SK-N-SH (cell line): ENCODE measurements around the gene RNF144B. TPM values are rescaled to one million over a fixed set of nuclear protein-coding genes. Genes with fewer than 3 reads are reported as not detected.

Source experiments
- CTCF ChIA-PET: fragments of 300-600, 350-600 bp; formaldehyde crosslinking; extraction: SDS; loops from one replicate; lab custom pipeline; 2021; lab: Yijun Ruan, JAX
- POLR2A ChIA-PET: fragments of 350-600 bp; sonication (Branson Sonifier 250); formaldehyde crosslinking; extraction: SDS; loops from one replicate; lab custom pipeline; 2020; ENCODE audit warnings: antibody characterized with exemption, inconsistent platforms; lab: Yijun Ruan, JAX
- DNase-seq: peaks from one replicate; pipeline ENCODE4 v3.0.0; 2012
- H2AFZ ChIP-seq: fragments of 200-600 bp; sonication (generic); 2 replicates; pipeline ENCODE4 v1.8.1; 2016; ENCODE audit warnings: antibody characterized with exemption, mild to moderate bottlenecking, low read depth
- H3F3A ChIP-seq: fragments of 200-600 bp; sonication (generic); replicated peaks from 2 replicates; pipeline ENCODE3; 2016; ENCODE audit warnings: antibody characterized with exemption, mild to moderate bottlenecking; ENCODE audit not compliant: insufficient read depth
- H3K27ac ChIP-seq, 2 experiments: fragments of 200-500 bp in 1 of 2; fragments of 200-600 bp in 1 of 2; sonication (Bioruptor generic) in 1 of 2; sonication (generic), shearing (Covaris generic) in 1 of 2; 2 replicates each; pipeline versions ENCODE4 v1.5.1 to v1.6.1; 2014 to 2016; ENCODE audit warnings: low read depth in 2 of 2, inconsistent platforms in 1 of 2, low read length in 1 of 2, mild to moderate bottlenecking in 1 of 2, mixed read lengths in 1 of 2
- H3K27me3 ChIP-seq: fragments of 200-600 bp; sonication (generic), shearing (Covaris generic); 2 replicates; pipeline ENCODE4 v1.6.1; 2016; ENCODE audit warnings: mixed run types; ENCODE audit not compliant: insufficient read depth
- H3K36me3 ChIP-seq, 2 experiments: fragments of 200-500 bp in 1 of 2; fragments of 200-600 bp in 1 of 2; sonication (Bioruptor generic) in 1 of 2; sonication (generic) in 1 of 2; replicated peaks in 1 of 2; 2 replicates each; pipeline versions ENCODE3 to v1.5.1; 2014 to 2016; ENCODE audit warnings: low read length in 1 of 2, mild to moderate bottlenecking in 1 of 2; ENCODE audit not compliant: insufficient read depth in 2 of 2, control insufficient read depth in 1 of 2
- H3K4me1 ChIP-seq, 2 experiments: fragments of 200-500 bp in 1 of 2; fragments of 200-600 bp in 1 of 2; sonication (Bioruptor generic) in 1 of 2; sonication (generic), shearing (Covaris generic) in 1 of 2; 2 replicates each; pipeline versions ENCODE4 v1.5.1 to v1.6.1; 2014 to 2016; ENCODE audit warnings: low read depth in 1 of 2, low read length in 1 of 2, mixed run types in 1 of 2; ENCODE audit not compliant: insufficient read depth in 2 of 2, control insufficient read depth in 1 of 2
- H3K4me2 ChIP-seq: fragments of 200-600 bp; sonication (generic), shearing (Covaris generic); 2 replicates; pipeline ENCODE4 v1.6.1; 2017; ENCODE audit warnings: mixed run types
- H3K4me3 ChIP-seq, 2 experiments: fragments of 200-500 bp in 1 of 2; fragments of 200-600 bp in 1 of 2; sonication (Bioruptor generic) in 1 of 2; sonication (generic), shearing (Covaris generic) in 1 of 2; 2 replicates each; pipeline versions ENCODE4 v1.5.1 to v1.8.1; 2014 to 2016; ENCODE audit warnings: low read depth in 2 of 2, inconsistent platforms in 1 of 2, low read length in 1 of 2, mild to moderate bottlenecking in 1 of 2, mixed read lengths in 1 of 2, moderate library complexity in 1 of 2
- H3K79me2 ChIP-seq: fragments of 200-600 bp; sonication (generic); 2 replicates; pipeline ENCODE4 v1.8.1; 2017; ENCODE audit warnings: mild to moderate bottlenecking; ENCODE audit not compliant: insufficient read depth
- H3K9ac ChIP-seq: fragments of 200-600 bp; sonication (generic); 2 replicates; pipeline ENCODE4 v1.6.1; 2017; ENCODE audit warnings: mixed run types
- H3K9me2 ChIP-seq: fragments of 200-600 bp; sonication (generic); 2 replicates; pipeline ENCODE4 v1.6.1; 2017; ENCODE audit warnings: mixed run types
- H3K9me3 ChIP-seq: fragments of 200-600 bp; sonication (generic); 2 replicates; pipeline ENCODE4 v1.6.1; 2017; ENCODE audit warnings: mixed run types, mild to moderate bottlenecking, moderate library complexity
- H4K20me1 ChIP-seq: fragments of 200-600 bp; sonication (generic); 2 replicates; pipeline ENCODE4 v1.6.1; 2017; ENCODE audit warnings: mild to moderate bottlenecking, mixed run types; ENCODE audit not compliant: insufficient read depth
- FOXJ3 ChIP-seq: sonication (generic); formaldehyde crosslinking; IDR thresholded peaks from 2 replicates; pipeline ENCODE4 v1.5.1; 2020; ENCODE audit warnings: mild to moderate bottlenecking, missing genetic modification reagents
- FOXM1 ChIP-seq: IDR thresholded peaks from 2 replicates; pipeline ENCODE4 v1.4.0; 2012; ENCODE audit warnings: low read depth, mild to moderate bottlenecking
- GABPA ChIP-seq: IDR thresholded peaks from 2 replicates; pipeline ENCODE4 v1.4.0; 2012; ENCODE audit warnings: low read depth, mild to moderate bottlenecking
- IRF3 ChIP-seq: fragments of 150-350 bp; IDR thresholded peaks from 2 replicates; pipeline ENCODE4 v1.6.1; 2016; ENCODE audit warnings: mild to moderate bottlenecking, low read depth, low read length
- MAX ChIP-seq: IDR thresholded peaks from 2 replicates; pipeline ENCODE4 v1.4.0; 2012; ENCODE audit warnings: low read depth
- MXI1 ChIP-seq: IDR thresholded peaks from 2 replicates; pipeline ENCODE4 v1.6.1; 2012; ENCODE audit warnings: mild to moderate bottlenecking, low read depth, low read length, improper control_type of control experiment
- NFIC ChIP-seq: IDR thresholded peaks from 2 replicates; pipeline ENCODE4 v1.4.0; 2012; ENCODE audit warnings: borderline replicate concordance
- POLR2AphosphoS5 ChIP-seq: IDR thresholded peaks from 2 replicates; pipeline ENCODE4 v1.6.1; 2012; ENCODE audit warnings: low read depth, low read length
- REST ChIP-seq: IDR thresholded peaks from 2 replicates; pipeline ENCODE4 v1.6.1; 2012; ENCODE audit warnings: mild to moderate bottlenecking, low read depth, low read length, moderate library complexity
- SIN3A ChIP-seq: IDR thresholded peaks from 2 replicates; pipeline ENCODE4 v1.6.1; 2012; ENCODE audit warnings: low read depth, mild to moderate bottlenecking, low read length, moderate library complexity, borderline replicate concordance
- SMC3 ChIP-seq: IDR thresholded peaks from 2 replicates; pipeline ENCODE4 v1.6.1; 2012; ENCODE audit warnings: low read depth, low read length, improper control_type of control experiment
- YY1 ChIP-seq: IDR thresholded peaks from 2 replicates; pipeline ENCODE4 v1.4.0; 2012; ENCODE audit warnings: low read depth, mild to moderate bottlenecking
- WGBS: methylation state at CpG from one replicate; pipeline ENCODE4 v1.1.6; 2017; ENCODE audit warnings: low lambda C conversion rate; 5-methylcytosine and 5-hydroxymethylcytosine counted together
- polyA plus RNA-seq, 3 experiments: library from polyadenylated mRNA; depleted of rRNA; stranded (reverse); fragments of >200 nt; gene quantifications; 2 replicates each; pipeline ENCODE4 v1.2.3, GENCODE V29; 2012
- TF ChIP-seq, protein P1 (sequence below): fragments of 150-350 bp; IDR thresholded peaks from 2 replicates; pipeline ENCODE4 v1.6.1; 2017; ENCODE audit warnings: antibody characterized with exemption, low read length, low read depth, borderline replicate concordance

RNF144B gene
- polyA plus RNA-seq, 1 of the 3 experiments (the other 2 are of a cell fraction), result 1.2 TPM

DNA sequence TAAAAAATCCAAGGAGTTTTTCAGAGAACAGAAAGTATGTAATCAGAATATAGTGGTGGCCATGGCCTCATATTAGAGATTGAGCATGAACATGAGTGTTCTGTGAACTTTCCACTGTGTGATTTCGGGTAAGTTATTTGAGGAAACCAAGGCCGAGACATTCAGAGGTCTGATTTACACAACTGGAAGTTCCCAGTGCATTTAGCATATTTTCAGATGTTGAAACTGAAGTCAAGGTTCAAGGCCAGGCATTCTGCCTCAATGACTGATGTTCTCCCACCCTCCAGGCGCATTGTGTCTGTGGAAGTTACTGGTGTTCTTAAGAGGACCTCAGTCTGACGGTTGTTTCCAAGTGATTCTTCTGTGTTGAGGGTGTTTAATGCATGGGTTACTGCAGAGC lies 26.2 kb downstream of the RNF144B start:
- CTCF ChIA-PET, result no interaction called here
- Histone ChIP-seq H3K4me2 (no peak overlapping the region), H3K4me1 (peaks cover 0 to 6% of the 10 kb centered on the region in 2 experiments; a peak in 2 of 4 replicates), H4K20me1 (no peaks in the 10 kb centered on the region), H3F3A (peaks cover 2% of the 10 kb centered on the region), H3K36me3 (no peaks in the 10 kb centered on the region), H3K9me3 (no peaks in the 10 kb centered on the region), H3K79me2 (no peaks in the 10 kb centered on the region), H3K4me3 (no peak overlapping the region), H3K27me3 (no peaks in the 10 kb centered on the region), H3K27ac (no peak overlapping the region)
- WGBS, result 96% methylated on average over 4 of the region's 4 CpGs
- no peak for DNase-seq
- POLR2A ChIA-PET, result no interaction called here
- TF ChIP-seq SMC3 (no peak), SIN3A (no peak), FOXJ3 (CRISPR knock-in tag) (no peak), POLR2AphosphoS5 (no peak), FOXM1 (no peak)
- TF ChIP-seq, all 33 proteins: peak for 0
- H3K9ac ChIP-seq, result no peak overlapping the region
- H2AFZ ChIP-seq, result no peak overlapping the region
- H3K9me2 ChIP-seq, result no peaks in the 10 kb centered on the region

DNA sequence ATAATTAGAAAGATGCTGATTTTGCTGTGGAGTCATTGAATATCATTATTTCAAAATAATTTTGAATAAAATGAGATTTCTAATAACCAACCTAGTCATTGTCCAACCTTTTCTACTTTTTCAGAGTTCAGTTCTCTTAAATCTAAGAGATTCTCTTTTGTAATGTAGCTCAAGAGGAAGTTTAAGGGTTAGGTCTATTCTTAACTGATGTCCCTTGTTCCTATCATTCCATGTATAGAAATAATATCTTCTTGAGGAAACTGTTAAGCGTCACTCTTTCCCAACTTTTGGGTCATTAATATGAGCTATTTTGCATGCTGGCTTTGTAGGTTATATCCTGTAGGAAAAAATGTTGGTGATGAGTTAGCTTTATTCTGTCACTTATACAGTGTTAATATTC lies 27.0 kb downstream of the RNF144B start:
- Histone ChIP-seq H3K9ac (no peak overlapping the region), H3F3A (no peaks in the 10 kb centered on the region), H3K79me2 (no peaks in the 10 kb centered on the region), H4K20me1 (no peaks in the 10 kb centered on the region), H3K27ac (no peak overlapping the region), H2AFZ (no peak overlapping the region), H3K4me1 (peaks cover 0 to 6% of the 10 kb centered on the region in 2 experiments; a peak in 2 of 4 replicates), H3K4me3 (no peak overlapping the region), H3K9me2 (no peaks in the 10 kb centered on the region), H3K36me3 (no peaks in the 10 kb centered on the region), H3K4me2 (no peak overlapping the region), H3K9me3 (no peaks in the 10 kb centered on the region), H3K27me3 (no peaks in the 10 kb centered on the region)
- 87% methylated on average over 1 of the region's 1 CpG for WGBS
- ChIA-PET CTCF (no interaction called here), POLR2A (no interaction called here)
- DNase-seq, result no peak
- TF ChIP-seq, protein P1, sequence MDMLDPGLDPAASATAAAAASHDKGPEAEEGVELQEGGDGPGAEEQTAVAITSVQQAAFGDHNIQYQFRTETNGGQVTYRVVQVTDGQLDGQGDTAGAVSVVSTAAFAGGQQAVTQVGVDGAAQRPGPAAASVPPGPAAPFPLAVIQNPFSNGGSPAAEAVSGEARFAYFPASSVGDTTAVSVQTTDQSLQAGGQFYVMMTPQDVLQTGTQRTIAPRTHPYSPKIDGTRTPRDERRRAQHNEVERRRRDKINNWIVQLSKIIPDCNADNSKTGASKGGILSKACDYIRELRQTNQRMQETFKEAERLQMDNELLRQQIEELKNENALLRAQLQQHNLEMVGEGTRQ, result no peak
- TF ChIP-seq SIN3A, result no peak
- no peak for TF ChIP-seq FOXJ3 (CRISPR knock-in tag)
- no peak for TF ChIP-seq YY1

- no peaks in the 10 kb centered on the region for H3K9me3 ChIP-seq
- H3K9me2 ChIP-seq, result no peaks in the 10 kb centered on the region
- POLR2A ChIA-PET, result no interaction called here
- CTCF ChIA-PET, result no interaction called here
- H2AFZ ChIP-seq, result no peak overlapping the region
- TF ChIP-seq REST (no peak), GABPA (no peak), MXI1 (no peak), FOXM1 (no peak), MAX (no peak), POLR2AphosphoS5 (no peak), IRF3 (no peak), NFIC (no peak)
- TF ChIP-seq, all 33 proteins: peak for 0
- Histone ChIP-seq H3K79me2 (no peaks in the 10 kb centered on the region), H3K36me3 (no peaks in the 10 kb centered on the region), H3K9ac (no peak overlapping the region), H3K4me1 (peaks cover 0 to 6% of the 10 kb centered on the region in 2 experiments; a peak in 2 of 4 replicates), H3K4me2 (no peak overlapping the region), H3K27me3 (no peaks in the 10 kb centered on the region), H3F3A (no peaks in the 10 kb centered on the region), H3K4me3 (no peak overlapping the region), H3K27ac (peak overlapping the region; percentile 66 to 81; a peak in 3 of 4 replicates), H4K20me1 (no peaks in the 10 kb centered on the region)
- no peak for DNase-seq
- WGBS, result 80% methylated on average over 10 of the region's 11 CpGs
Measured at GRCh38 chr6:18415207-18415606, 28.1 kb downstream of the RNF144B start.
